ENCODE measurements around the gene ERP29.

The ERP29 gene

GRCh38 chr12:112046003-112046402 is 32.8 kb downstream of the ERP29 start:
- no peak for DNase-seq

- no peak for DNase-seq
Observed at GRCh38 chr12:112049351-112049750, 36.1 kb downstream of the ERP29 start.

GRCh38 chr12:112061137-112061536 is 47.9 kb downstream of the ERP29 start:
- no peak for DNase-seq

GRCh38 chr12:112063273-112063672 is 50.0 kb downstream of the ERP29 start:
- DNase-seq = no peak

- DNase-seq = no peak
Observed at GRCh38 chr12:112066566-112066965, 53.3 kb downstream of the ERP29 start.
